Effector memory CD8-positive, alpha-beta T cell (primary cell): ENCODE results near the gene SDK1.

Experiments used
- ATAC-seq: fragments of 150-1000 bp; cut with Tn5 transposase; replicated peaks from 2 replicates; pipeline ENCODE4 v1.10.0; 2021; ENCODE audit warnings: mild to moderate bottlenecking, moderate library complexity
- DNase-seq, 3 experiments: peaks; one replicate each; pipeline ENCODE4 v3.0.0; 2021
- H3K27ac Mint-ChIP-seq, 2 donors: one replicate each; pipeline ENCODE4 v1.8.0; 2022; ENCODE audit warnings: mild to moderate bottlenecking in 2 of 2, mixed read lengths in 2 of 2, moderate library complexity in 2 of 2
- H3K27me3 Mint-ChIP-seq, 2 donors: one replicate each; pipeline ENCODE4 v1.8.0; 2022; ENCODE audit warnings: mixed read lengths in 2 of 2
- H3K36me3 Mint-ChIP-seq: one replicate; pipeline ENCODE4 v1.8.0; 2022; ENCODE audit warnings: mild to moderate bottlenecking, moderate library complexity, mixed read lengths; ENCODE audit not compliant: insufficient read depth
- H3K4me1 Mint-ChIP-seq, 2 donors: one replicate each; pipeline ENCODE4 v1.8.0; 2022; ENCODE audit warnings: low read depth in 2 of 2, mixed read lengths in 2 of 2
- H3K4me3 Mint-ChIP-seq, 2 donors: one replicate each; pipeline ENCODE4 v1.8.0; 2022; ENCODE audit warnings: mild to moderate bottlenecking in 2 of 2, mixed read lengths in 2 of 2, moderate library complexity in 2 of 2
- H3K9me3 Mint-ChIP-seq, 2 donors: one replicate each; pipeline ENCODE4 v1.8.0; 2022; ENCODE audit warnings: mixed read lengths in 2 of 2

SDK1 gene

DNA sequence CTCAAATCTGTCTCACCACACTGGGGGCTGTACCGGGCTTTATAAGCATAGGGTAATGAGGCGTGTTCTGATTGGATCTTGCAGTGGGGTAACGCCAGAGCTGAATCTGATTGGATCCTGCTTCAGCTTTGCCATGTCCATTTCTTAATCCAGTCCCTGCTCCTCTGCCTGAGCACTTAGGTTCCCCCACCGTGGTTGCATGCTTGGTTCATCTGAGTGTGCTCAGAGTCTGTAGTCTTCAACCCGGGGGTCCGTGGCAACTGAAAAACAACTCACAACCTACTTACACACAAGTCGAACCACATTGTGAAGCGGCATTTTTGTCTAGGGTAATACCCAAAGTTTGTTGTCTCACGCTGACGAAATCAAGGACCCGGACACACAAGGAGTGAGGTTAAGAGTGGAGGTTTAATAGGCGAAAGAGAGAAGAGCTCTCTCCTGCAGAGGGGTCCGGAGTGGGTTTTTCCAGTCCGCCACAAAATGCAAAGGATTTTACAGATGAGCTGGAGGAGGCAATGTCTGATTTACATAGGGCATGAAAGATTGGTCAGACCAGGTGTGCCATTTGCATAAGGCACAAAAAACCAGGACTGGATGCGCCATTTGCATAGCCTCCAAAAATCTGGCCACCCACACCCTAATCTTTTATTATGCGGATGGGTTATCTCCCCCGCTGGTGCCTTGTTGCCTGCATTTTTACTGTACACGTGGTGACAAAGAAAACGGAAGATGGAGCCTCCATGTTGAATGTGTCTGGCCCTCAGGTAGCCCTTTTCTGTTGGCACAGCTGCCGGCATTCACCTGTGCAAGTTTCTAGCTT, 739.3 kb downstream of the SDK1 start:
- H3K9me3 Mint-ChIP-seq, result no peaks in the 10 kb centered on the region
- ATAC-seq (no peak), DNase-seq (no peak)
- H3K4me3 Mint-ChIP-seq, result no peak overlapping the region
- H3K27me3 Mint-ChIP-seq, result peaks cover 0 to 8% of the 10 kb centered on the region in 2 donors
- no peaks in the 10 kb centered on the region for H3K4me1 Mint-ChIP-seq
- H3K27ac Mint-ChIP-seq, result no peak overlapping the region
- no peaks in the 10 kb centered on the region for H3K36me3 Mint-ChIP-seq

DNA sequence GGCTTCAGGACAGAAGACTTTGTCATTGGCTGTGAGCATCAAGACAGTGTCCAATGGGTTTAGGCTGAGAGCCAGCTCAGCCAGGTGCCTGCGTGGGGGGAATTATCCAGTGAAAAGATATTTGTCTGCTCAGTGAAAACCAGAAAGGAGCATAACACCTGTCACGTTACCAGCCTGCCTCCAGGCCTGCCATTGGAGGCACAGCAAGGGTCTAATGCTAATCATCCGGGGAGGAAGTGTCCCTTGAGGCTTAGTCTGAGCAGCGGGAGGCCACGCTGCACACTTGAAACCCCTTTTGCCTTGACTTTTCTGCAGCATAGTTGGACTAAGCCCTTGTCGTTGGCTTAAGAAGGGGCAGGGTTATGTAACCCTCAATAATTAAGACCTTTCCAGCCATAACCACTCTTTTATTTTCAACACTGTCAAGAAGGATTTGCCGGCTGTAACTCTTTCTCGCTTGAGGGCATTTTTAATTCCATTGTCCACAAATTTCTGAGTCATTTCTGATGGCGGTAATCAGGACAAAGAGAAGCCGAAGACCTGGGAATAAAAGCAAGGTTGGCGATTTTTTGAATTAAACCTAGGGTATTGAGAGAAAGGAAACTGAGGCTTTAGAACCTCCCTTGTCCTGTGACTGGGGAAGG, 741.5 kb downstream of the SDK1 start:
- Mint-ChIP-seq H3K36me3 (no peaks in the 10 kb centered on the region), H3K27me3 (peaks cover 0 to 10% of the 10 kb centered on the region in 2 donors), H3K4me1 (no peaks in the 10 kb centered on the region), H3K4me3 (no peak overlapping the region), H3K27ac (no peak overlapping the region), H3K9me3 (no peaks in the 10 kb centered on the region)
- ATAC-seq (no peak), DNase-seq (no peak)

DNA sequence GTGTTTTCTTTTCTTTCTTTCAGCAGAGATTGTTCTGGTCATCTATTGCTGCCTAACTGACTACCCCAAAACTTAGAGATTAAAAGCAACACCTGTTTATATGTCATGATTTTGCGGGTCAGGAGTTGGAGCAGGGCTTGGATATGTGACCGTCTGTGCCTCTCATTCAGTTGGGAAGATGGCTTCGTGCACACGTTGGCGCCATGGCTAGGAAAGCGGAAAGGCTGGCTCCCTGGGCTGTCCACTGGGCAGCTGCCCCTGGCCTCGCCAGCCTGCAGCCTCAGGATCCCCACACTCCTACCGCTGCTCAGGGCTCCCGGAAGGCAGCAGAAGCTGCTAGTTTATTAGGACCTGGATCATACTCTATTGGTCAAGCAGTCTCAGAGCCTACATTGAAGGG, 742.9 kb downstream of the SDK1 start:
- Mint-ChIP-seq H3K27me3 (peaks cover 6 to 16% of the 10 kb centered on the region in 2 donors), H3K27ac (no peak overlapping the region), H3K9me3 (no peaks in the 10 kb centered on the region), H3K36me3 (no peaks in the 10 kb centered on the region), H3K4me3 (no peak overlapping the region), H3K4me1 (no peaks in the 10 kb centered on the region)
- ATAC-seq (no peak), DNase-seq (no peak)

DNA sequence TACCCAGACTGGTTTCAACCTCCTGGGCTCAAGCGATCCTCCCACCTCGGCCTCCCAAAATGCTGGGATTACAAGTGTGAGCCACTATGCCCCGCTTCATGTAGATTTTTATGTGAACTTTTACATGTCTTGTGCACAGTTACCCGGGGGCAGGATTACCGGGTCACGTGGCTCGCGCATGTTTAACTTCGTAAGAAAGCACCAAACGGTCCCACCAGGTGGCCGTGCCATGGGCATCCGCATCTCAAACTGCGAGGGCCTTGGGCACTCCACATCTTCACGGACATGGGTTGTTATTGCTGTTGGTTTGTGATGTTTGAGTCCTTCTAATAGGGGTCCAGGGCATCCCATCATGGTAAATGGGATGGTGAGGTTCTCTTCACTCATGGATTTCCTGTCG, 744.4 kb downstream of the SDK1 start:
- DNase-seq (no peak), ATAC-seq (no peak)
- Mint-ChIP-seq H3K27ac (no peak overlapping the region), H3K9me3 (no peaks in the 10 kb centered on the region), H3K4me3 (no peak overlapping the region), H3K27me3 (peaks cover 11 to 16% of the 10 kb centered on the region in 2 donors), H3K4me1 (no peaks in the 10 kb centered on the region), H3K36me3 (no peaks in the 10 kb centered on the region)

DNA sequence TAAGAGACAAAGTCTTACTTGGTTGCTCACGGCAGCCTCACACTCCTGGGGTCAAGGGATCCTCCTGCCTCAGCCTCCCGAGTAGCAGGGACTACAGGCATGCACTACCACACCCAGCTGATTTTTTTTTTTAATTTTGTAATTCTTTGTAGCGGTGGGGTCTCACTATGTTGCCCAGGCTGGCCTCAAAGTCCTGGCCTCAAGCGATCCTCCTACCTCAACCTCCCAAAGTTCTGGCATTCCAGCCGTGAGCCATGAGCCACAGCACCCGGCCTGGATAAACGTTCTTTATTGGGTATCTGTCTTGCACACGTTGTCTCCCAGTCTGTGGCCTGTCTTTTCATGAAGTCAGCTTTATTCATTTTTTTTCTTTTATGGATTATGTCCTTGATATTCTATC, 744.9 kb downstream of the SDK1 start:
- DNase-seq (no peak), ATAC-seq (no peak)
- Mint-ChIP-seq H3K27ac (no peak overlapping the region), H3K4me1 (no peaks in the 10 kb centered on the region), H3K4me3 (no peak overlapping the region), H3K27me3 (peaks cover 11 to 16% of the 10 kb centered on the region in 2 donors), H3K9me3 (no peaks in the 10 kb centered on the region), H3K36me3 (no peaks in the 10 kb centered on the region)

DNA sequence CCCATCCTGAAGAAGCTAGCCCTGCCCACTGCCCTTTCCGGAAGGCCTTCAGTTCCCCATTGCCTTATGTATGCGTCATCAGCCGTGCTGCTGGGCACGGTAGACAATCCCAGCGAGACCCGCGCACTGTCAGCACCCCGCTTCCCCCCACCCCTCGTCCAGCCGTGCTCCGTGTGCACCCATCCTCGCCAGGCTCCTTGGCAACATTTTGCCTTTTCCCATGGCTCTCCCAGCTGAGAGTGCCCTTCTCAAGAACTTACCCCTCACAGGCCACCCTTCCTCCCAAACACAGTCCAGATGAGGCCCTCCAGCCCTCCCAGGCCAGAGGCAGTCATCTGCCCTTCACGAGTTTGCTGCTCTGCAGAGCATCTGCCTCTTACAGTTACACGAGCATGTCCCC, 747.3 kb downstream of the SDK1 start:
- no peak for ATAC-seq
- no peak overlapping the region for H3K4me3 Mint-ChIP-seq
- H3K27ac Mint-ChIP-seq, result no peak overlapping the region
- H3K9me3 Mint-ChIP-seq, result no peaks in the 10 kb centered on the region
- H3K36me3 Mint-ChIP-seq, result no peaks in the 10 kb centered on the region
- no peak for DNase-seq
- H3K4me1 Mint-ChIP-seq, result no peaks in the 10 kb centered on the region
- H3K27me3 Mint-ChIP-seq, result peaks cover 14 to 33% of the 10 kb centered on the region in 2 donors

DNA sequence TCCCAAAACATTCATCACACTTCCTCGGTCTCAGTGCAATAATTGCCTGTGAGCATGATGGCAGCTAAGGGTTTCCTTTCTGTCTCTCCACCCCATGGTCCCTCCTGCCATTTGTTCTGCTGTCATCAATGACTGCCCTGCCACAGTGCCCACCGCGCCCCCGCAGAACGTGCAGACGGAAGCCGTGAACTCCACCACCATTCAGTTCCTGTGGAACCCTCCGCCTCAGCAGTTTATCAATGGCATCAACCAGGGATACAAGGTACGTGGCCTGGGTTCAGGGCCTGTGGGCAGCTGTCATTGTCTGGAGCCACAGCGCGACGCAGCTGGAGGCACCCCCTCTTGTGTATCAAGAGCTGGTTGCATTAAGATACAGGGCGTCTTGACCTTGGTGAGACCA, 748.1 kb downstream of the SDK1 start:
- H3K4me3 Mint-ChIP-seq, result no peak overlapping the region
- no peak for ATAC-seq

DNA sequence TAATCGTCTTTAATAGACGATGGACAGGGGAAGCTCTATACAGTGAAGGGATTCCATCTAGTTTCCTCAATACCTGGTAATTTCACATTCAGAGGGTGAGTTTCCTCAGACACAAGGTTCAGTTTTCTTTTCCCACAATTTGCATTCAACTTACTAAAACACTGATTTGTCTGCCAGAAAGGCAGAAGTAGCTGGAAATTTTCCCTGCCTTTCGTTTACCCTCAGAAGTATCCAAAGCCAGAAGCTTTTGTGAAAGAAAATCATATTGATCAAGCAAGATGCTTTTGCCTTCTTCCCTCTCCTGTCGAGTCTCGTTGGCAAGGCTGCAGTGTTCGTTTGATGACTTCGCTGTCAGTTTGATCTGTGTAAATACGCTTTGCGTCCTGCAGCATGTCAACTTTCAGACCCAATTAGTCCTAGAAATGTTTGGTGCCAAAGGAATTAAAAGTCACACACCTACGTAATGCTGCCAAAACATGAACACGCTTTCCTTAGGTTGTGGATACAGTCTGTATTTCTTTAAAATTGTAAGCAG, 749.1 kb downstream of the SDK1 start:
- Mint-ChIP-seq H3K36me3 (no peaks in the 10 kb centered on the region), H3K4me1 (no peaks in the 10 kb centered on the region), H3K27me3 (peaks cover 29 to 52% of the 10 kb centered on the region in 2 donors), H3K9me3 (no peaks in the 10 kb centered on the region), H3K27ac (no peak overlapping the region), H3K4me3 (no peak overlapping the region)
- no peak for DNase-seq
- ATAC-seq, result no peak

More for the DNA sequence above, 748.1 kb downstream of the SDK1 start:
- Mint-ChIP-seq H3K27ac (no peak overlapping the region), H3K4me1 (no peaks in the 10 kb centered on the region), H3K9me3 (no peaks in the 10 kb centered on the region), H3K36me3 (no peaks in the 10 kb centered on the region), H3K27me3 (peaks cover 23 to 42% of the 10 kb centered on the region in 2 donors)
- no peak for DNase-seq

DNA sequence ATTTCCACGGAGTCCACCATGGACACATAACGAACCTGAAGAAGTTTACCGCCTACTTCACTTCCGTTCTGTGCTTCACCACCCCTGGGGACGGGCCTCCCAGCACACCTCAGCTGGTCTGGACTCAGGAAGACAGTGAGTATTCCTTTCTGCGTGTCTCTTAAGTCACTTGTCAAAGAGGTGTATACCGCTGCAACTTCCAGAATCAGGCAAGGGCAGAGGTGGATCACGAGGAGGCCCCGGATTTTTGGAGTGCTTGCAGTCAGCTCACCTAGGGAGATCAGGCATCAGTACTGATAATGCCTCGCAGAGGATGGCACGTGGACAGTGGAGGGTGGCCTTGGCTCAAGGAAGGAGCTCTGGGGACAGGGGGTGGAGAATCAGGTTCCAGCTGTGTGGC, 750.6 kb downstream of the SDK1 start:
- Mint-ChIP-seq H3K27ac (no peak overlapping the region), H3K9me3 (no peaks in the 10 kb centered on the region), H3K27me3 (peaks cover 40 to 67% of the 10 kb centered on the region in 2 donors), H3K4me3 (no peak overlapping the region), H3K4me1 (no peaks in the 10 kb centered on the region), H3K36me3 (no peaks in the 10 kb centered on the region)
- no peak for DNase-seq
- no peak for ATAC-seq

DNA sequence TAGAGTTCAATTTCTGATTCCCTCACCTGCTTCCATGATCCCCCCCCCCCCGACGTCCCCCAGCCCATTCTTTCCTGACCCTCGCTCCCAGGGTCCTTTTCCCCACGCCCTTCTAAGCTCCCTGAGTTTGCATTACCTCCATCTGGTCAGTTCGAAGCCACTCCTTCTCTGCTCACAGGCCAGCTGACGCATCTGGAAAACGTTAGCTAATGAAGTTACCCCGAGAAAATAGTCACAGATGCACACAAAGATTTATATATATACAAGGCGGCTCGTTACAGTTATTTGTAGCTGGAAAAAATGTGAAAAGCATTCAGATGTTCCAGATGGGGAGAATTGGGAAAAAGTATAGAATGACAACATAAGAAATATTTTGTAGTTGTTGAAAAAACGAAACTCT, 751.1 kb downstream of the SDK1 start:
- Mint-ChIP-seq H3K27ac (no peak overlapping the region), H3K27me3 (peaks cover 44 to 71% of the 10 kb centered on the region in 2 donors), H3K9me3 (no peaks in the 10 kb centered on the region), H3K4me1 (no peaks in the 10 kb centered on the region), H3K4me3 (no peak overlapping the region), H3K36me3 (no peaks in the 10 kb centered on the region)
- DNase-seq, result no peak
- no peak for ATAC-seq

DNA sequence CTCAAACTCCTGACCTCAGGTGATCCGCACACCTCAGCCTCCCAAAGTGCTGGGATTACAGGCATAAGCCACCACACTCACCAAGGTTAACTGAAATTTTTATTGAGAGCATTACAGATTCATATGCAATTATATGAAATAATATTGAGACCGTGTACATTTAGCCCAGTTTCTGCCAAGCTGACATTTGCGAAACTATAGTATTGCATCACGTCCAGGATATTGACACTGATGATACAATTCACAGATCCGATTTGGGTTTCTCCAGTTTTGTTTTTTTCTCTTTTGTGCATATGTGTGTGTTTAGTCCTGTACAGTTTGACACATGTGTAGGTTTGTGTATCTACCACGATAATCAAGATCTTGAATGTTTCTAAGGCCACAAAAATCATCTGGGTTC, 753.1 kb downstream of the SDK1 start:
- Mint-ChIP-seq H3K36me3 (no peaks in the 10 kb centered on the region), H3K9me3 (peaks cover 0 to 6% of the 10 kb centered on the region in 2 donors), H3K27me3 (peaks cover 44 to 64% of the 10 kb centered on the region in 2 donors), H3K4me3 (no peak overlapping the region), H3K4me1 (no peaks in the 10 kb centered on the region), H3K27ac (no peak overlapping the region)
- DNase-seq (no peak), ATAC-seq (no peak)

DNA sequence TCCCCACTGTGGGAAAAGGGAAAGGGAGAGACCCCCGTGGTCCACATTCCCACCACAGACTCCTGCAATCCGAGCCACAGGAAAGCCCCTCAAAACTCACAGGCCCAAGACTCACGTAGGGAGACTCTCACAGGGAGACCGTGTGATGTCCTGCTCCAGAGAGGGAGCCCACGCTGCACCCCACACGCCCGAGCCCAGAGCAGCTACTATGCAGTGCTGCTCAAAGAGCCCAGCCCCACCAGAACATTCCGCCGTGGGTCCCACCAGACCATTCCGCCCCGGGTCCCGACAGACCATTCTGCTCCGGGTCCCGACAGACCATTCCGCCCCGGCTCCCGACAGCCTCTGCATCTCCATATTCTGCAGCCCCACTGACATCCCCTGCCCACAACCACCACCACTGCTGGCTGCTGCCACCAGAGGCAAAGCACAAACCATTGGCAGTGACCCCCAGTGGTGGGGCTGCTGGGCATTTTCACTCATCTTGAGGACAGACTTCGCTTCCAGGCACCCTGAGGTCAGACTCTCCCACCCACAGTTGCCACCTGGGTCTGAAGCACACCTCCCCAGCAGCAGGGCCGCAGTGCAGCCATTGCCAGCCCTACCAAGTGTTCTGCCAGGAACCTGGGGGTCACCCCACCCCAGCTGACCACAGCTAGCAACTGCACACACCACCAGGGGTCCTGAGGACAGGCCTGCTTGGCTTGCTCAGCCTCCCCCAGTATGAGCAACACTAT, 755.7 kb downstream of the SDK1 start:
- no peaks in the 10 kb centered on the region for H3K36me3 Mint-ChIP-seq
- H3K4me3 Mint-ChIP-seq, result no peak overlapping the region
- peaks cover 0 to 6% of the 10 kb centered on the region in 2 donors for H3K9me3 Mint-ChIP-seq
- no peaks in the 10 kb centered on the region for H3K4me1 Mint-ChIP-seq
- ATAC-seq (no peak), DNase-seq (no peak)
- no peak overlapping the region for H3K27ac Mint-ChIP-seq
- peaks cover 41 to 64% of the 10 kb centered on the region in 2 donors for H3K27me3 Mint-ChIP-seq

DNA sequence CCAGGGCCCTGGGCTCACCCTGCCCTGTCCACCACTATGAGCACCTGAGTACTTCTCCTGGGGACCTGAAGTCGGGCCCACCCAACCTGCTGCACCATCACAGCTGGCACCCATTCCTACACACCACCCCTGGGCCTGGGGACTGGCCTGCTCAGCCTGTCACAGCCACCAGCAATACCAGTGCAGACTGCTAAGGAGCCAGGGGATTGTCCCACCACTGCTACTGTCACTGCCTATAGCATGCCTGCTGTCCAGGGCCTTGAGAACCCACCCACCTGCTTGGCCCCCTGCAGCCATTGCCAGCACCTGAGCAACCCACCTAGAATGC, 756.2 kb downstream of the SDK1 start:
- ATAC-seq (no peak), DNase-seq (no peak)
- Mint-ChIP-seq H3K4me1 (no peaks in the 10 kb centered on the region), H3K9me3 (peaks cover 0 to 6% of the 10 kb centered on the region in 2 donors), H3K36me3 (no peaks in the 10 kb centered on the region), H3K27ac (no peak overlapping the region), H3K27me3 (peaks cover 41 to 58% of the 10 kb centered on the region in 2 donors), H3K4me3 (no peak overlapping the region)
